GM18505 (cell line): ENCODE results near the gene SYTL2.
A peak's percentile ranks its signal among the peaks of the same experiment; 100 is the strongest.

ENCODE experiments used
- ATAC-seq: cut with Tn5 transposase; IDR thresholded peaks from one replicate; pipeline ENCODE4 v1.9.1; 2021; ENCODE audit not compliant: unreplicated experiment
- POLR2A ChIP-seq: IDR thresholded peaks from 4 replicates; pipeline ENCODE4 v1.6.1; 2011; ENCODE audit warnings: borderline replicate concordance; ENCODE audit not compliant: insufficient read depth, insufficient read length; ENCODE audit errors: extremely low read depth

SYTL2 gene

DNA sequence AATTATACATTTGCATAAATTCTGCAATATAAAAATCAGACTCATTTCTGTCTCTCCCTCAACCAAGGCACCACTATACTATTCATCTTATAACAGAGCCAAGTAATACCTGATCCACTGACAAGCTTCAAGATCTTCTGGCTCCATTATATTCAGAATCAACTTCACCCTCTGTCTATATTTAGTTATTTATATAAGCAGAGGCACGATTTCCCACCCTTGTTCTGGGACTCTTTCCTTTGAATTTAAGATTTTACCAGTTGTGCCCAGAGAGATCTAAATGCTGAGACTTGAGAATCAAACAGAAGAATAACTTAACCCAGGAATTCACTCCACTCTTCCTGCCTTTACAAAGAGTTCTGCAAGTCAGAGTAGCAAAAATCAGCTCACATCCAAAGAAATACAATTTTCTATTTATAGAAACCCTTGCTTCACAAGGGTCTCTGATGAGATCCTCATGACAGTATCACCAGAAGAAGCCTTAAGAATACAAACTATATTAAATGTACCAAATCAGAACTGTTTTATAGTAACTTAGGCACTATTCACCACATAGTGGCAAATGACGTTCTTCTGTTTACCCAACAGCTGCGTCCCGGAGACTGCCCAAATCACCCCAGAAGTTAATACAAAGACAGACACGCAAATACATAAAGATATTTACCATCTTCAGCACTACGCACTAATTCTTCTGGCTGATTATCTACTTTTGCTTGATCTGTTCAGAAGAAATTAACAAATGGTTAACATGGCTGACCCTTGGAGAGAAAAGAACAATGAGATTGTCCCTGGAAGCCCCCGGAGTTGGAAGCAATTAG is 92.6 kb downstream of the SYTL2 start:
- no peak for ATAC-seq
- no peak for TF ChIP-seq POLR2A

GRCh38 chr11:85717429-85717828 is 93.5 kb downstream of the SYTL2 start:
- no peak for ATAC-seq
- TF ChIP-seq POLR2A: no peak

- no peak for TF ChIP-seq POLR2A
- ATAC-seq: no peak
Observed at GRCh38 chr11:85712953-85713352, 98.0 kb downstream of the SYTL2 start.

DNA sequence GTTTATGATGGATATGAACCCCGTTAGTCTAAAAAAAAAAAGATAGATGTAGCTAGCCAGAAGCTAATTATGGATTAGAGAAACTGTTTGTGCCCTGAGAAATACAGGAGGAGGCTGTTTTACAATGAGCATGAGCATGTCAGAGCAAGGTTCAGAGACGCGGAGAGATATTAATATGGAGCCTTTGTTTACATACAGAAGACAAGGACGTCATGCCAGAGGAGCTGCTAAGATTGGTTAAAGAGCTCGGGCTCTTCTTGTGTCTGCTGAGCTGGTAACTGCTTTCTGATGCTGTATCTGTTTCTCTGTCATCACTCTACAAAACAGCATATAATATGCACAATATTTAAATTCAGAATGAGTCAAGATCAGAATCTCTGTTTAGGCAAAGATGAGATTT is 100.0 kb downstream of the SYTL2 start:
- no peak for TF ChIP-seq POLR2A

DNA sequence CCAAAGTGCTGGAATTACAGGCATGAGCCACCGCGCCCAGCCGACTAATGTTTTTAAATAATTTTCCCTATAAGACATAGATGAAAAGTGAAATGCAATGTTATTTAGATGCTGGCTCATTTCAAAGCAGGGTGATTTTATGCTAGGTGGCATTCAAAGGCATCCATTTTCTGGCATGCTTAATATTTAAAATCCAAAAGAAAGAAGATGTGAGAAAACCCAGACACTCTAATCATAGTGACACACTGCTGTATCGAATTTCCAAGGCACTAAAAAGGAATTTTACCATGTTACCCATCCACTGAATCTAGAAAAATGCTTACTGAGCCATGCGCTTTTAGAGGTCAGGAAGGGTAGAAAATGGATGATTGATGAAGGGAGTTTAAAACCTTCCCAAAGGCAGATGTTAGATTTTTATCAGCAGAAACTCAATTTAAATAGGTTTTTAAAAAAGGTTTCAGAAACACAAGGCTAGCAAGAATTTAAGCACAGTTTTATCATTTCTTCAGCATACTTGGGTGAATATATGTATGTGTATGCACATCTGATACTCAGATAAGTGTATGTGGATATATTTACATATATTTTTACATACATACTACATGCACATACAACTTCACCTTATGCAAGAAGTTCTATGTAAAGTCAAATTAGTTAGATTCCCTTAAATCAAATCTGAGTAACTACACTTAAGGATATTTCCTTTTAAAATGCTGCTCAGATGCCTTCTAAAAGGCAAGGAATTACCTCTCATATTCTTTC is 100.8 kb downstream of the SYTL2 start:
- no peak for ATAC-seq
- TF ChIP-seq POLR2A: no peak

More for the DNA sequence above, 100.0 kb downstream of the SYTL2 start:
- ATAC-seq: no peak

DNA sequence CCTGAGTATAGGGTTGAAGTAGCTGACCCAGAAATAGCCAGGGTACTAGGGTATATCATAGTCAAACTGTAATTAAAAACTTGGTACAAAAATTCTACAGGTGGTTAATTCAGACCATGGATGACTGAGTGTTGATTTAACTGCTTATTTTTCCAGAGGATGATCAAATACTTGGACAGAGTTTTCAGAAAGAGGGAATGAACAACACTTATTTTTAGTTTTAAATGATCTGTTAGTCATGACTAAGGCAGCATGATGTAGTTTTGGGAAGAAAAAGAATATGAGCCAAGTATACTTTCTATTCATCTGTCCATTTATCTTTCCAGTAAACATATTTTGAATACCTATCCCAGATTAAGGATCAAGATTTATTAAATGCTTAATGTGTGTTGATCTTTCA is 105.1 kb downstream of the SYTL2 start:
- TF ChIP-seq POLR2A: no peak
- ATAC-seq: no peak

DNA sequence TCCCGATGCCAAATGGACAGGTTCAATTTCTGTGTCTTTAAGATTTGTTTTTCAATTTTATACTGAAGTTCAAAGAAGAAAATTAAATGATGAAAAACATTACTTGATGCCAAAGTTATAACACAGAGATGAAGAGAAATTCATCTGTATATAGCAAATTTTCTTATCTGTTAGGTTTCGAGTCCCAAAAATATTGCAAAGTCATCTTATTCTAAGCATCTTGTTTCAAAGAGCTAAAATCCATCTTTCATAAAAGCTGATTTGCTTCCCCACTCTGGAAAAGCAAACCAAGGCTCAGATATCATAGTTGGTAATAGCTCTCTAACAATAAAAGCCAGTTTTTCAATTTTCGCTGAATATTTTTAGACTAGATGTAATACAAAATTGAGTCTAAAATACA is 106.0 kb downstream of the SYTL2 start:
- no peak for ATAC-seq
- TF ChIP-seq POLR2A: no peak

DNA sequence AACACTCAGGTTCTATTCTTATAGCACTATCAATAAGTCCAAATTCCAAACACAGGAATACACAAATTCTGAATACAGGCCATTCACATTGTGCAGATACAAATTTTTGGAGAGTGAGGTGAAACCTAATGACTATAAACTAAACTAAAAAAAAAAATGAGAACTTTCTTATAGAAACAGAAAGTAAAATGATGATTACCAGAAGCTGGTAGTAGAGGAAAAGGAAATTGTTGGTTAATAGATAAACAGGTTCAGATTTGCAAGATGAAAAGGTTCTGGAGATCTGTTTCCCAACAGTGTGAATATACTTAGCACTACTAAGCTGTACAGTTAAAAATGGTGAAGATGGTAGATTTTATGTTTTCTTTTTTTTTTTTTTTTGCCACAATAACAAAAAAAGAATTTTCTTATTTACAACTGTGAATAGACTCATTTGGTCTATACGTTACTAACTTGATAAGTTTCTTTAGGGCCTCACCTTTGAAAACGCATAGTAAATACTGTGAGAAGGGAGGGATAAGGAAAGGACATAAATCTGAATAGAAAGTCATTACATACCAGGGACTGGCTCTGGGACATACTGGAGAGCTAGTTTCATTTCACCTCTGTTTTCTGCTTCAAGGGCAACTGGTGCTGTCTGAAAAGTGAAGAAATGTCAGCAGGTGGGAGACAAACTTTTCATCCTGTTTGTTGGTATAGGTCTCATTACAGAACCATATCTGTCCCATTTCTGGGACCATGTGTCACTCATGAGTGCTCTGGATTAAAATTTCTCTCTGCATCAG is 110.8 kb downstream of the SYTL2 start:
- peak; percentile 86 for ATAC-seq
- no peak for TF ChIP-seq POLR2A

- no peak for TF ChIP-seq POLR2A
- no peak for ATAC-seq
Observed at GRCh38 chr11:85698195-85698594, 112.7 kb downstream of the SYTL2 start.

DNA sequence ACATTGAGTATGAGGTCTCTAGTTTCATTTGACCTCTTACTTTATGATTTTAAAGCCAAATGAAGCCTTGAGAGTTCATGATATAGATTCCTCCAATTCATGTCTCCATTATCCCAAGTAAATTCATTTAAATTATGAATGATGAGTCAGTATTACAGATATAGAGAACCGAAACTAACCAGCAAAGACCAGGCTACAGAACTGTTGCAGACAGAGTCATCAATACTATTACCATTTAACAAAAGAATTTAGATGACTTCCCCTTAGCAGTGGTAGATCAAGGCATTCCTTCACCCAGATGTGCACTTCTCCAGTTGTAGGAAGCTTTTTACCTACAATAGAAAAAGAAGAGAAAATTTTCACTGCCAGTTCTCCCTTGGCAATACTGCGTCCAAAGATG is 113.2 kb downstream of the SYTL2 start:
- TF ChIP-seq POLR2A: no peak

DNA sequence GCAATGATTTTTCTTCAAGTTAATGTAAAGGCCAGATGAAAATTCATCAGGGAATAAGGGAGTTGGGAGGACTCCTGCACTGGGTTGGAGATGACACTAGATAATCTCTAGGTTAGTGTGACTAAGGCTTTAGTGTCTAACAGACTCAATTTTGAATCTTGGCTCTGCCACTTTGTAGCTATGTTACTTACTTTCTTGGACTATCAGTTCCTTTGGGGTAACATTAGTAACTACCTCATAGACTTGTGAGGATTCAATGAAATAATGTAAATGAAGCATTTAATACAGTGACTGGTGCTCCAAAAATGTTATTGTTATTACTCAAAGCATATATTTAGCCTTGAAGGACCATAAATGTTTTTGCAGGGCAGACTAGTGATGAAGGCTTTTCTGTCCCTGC is 115.4 kb downstream of the SYTL2 start:
- ATAC-seq: no peak
- TF ChIP-seq POLR2A: no peak

More for the DNA sequence above, 113.2 kb downstream of the SYTL2 start:
- no peak for ATAC-seq

GRCh38 chr11:85694385-85694980 is 116.5 kb downstream of the SYTL2 start:
- TF ChIP-seq POLR2A: no peak
- ATAC-seq: no peak
